Endodermal cell (in vitro differentiated cells): ENCODE data around the gene PPFIA2. TPM values are rescaled to one million over a fixed set of nuclear protein-coding genes. Genes with fewer than 3 reads are reported as not detected.
A peak's percentile ranks its signal among the peaks of the same experiment; 100 is the strongest.

Experiments
- DNase-seq: peaks from one replicate; pipeline ENCODE4 v3.0.0-alpha.2; 2017
- H3K27ac ChIP-seq: 2 replicates; pipeline ENCODE4 v1.5.1; 2013; ENCODE audit warnings: mild to moderate bottlenecking, low read depth, low read length, moderate library complexity
- H3K27me3 ChIP-seq: 2 replicates; pipeline ENCODE4 v1.6.1; 2013; ENCODE audit warnings: mild to moderate bottlenecking, low read length, moderate library complexity; ENCODE audit not compliant: insufficient read depth, control insufficient read depth, poor library complexity, severe bottlenecking
- H3K36me3 ChIP-seq: 2 replicates; pipeline ENCODE4 v1.7.0; 2013; ENCODE audit warnings: mild to moderate bottlenecking, low read length, moderate library complexity; ENCODE audit not compliant: control insufficient read depth, insufficient read depth
- H3K4me1 ChIP-seq: one replicate; pipeline ENCODE4 v1.7.0; 2013; ENCODE audit warnings: low read length; ENCODE audit not compliant: control insufficient read depth, insufficient read depth
- H3K4me3 ChIP-seq: 2 replicates; pipeline ENCODE4 v1.5.1; 2013; ENCODE audit warnings: mild to moderate bottlenecking, low read length, moderate library complexity
- H3K9ac ChIP-seq: 2 replicates; pipeline ENCODE4 v1.6.1; 2013; ENCODE audit warnings: mild to moderate bottlenecking, low read length, moderate library complexity; ENCODE audit not compliant: poor library complexity, severe bottlenecking; ENCODE audit errors: extremely low read depth
- H3K9me3 ChIP-seq: 2 replicates; pipeline ENCODE4 v1.6.1; 2013; ENCODE audit warnings: mild to moderate bottlenecking, low read length, moderate library complexity; ENCODE audit not compliant: control insufficient read depth
- H3K27ac Mint-ChIP-seq: 2 replicates; pipeline ENCODE4 v1.8.0; 2020; ENCODE audit warnings: mixed read lengths
- H3K27me3 Mint-ChIP-seq: 2 replicates; pipeline ENCODE4 v1.8.0; 2021; ENCODE audit warnings: mild to moderate bottlenecking, mixed read lengths; ENCODE audit not compliant: insufficient read depth
- H3K36me3 Mint-ChIP-seq: 2 replicates; pipeline ENCODE4 v1.8.0; 2020; ENCODE audit warnings: low read depth, mixed read lengths
- H3K4me1 Mint-ChIP-seq: 2 replicates; pipeline ENCODE4 v1.8.0; 2020; ENCODE audit warnings: mixed read lengths
- H3K4me3 Mint-ChIP-seq: 2 replicates; pipeline ENCODE4 v1.8.0; 2020; ENCODE audit warnings: mild to moderate bottlenecking, moderate library complexity, mixed read lengths
- H3K9me3 Mint-ChIP-seq: 2 replicates; pipeline ENCODE4 v1.8.0; 2020; ENCODE audit warnings: mild to moderate bottlenecking, mixed read lengths
- CTCF ChIP-seq: fragments of 200-600 bp; sonication (generic); conservative IDR thresholded peaks from 2 replicates; pipeline ENCODE4 v1.5.0; 2021; ENCODE audit warnings: antibody characterized with exemption, mild to moderate bottlenecking
- WGBS, 2 experiments: methylation state at CpG; one replicate each; pipeline versions ENCODE4 v1.1.5 to v1.1.7; 2013; ENCODE audit warnings: missing lambda C conversion rate in 2 of 2, mixed read lengths in 1 of 2; ENCODE audit not compliant: insufficient coverage in 1 of 2, insufficient read length in 1 of 2; 5-methylcytosine and 5-hydroxymethylcytosine counted together
- total RNA-seq, 2 donors: library from RNA; stranded (reverse); fragmentation: NEBNext Ultra II Directional in 1 of 2; extraction: Animal tissue kit (Norgen Biotek cat#: 25700) in 1 of 2; gene quantifications; 2 replicates in 1 of 2; 3 replicates in 1 of 2; pipeline ENCODE4 v1.2.1, GENCODE V29; 2021

Gene PPFIA2
- total RNA-seq, 2 donors from 2014 or later: 1.2 TPM; not detected in 1

GRCh38 chr12:81208187-81208911, 550.8 kb downstream of the PPFIA2 start:
- H3K9me3 Mint-ChIP-seq: no peaks in the 10 kb centered on the region
- no peaks in the 10 kb centered on the region for H3K9me3 ChIP-seq
- peak overlapping the region; percentile 5 for H3K27ac ChIP-seq
- H3K4me3 Mint-ChIP-seq: peak overlapping the region; percentile 9
- peak overlapping the region; percentile 25 for H3K4me3 ChIP-seq
- no peak for DNase-seq
- H3K36me3 Mint-ChIP-seq: no peaks in the 10 kb centered on the region
- peaks cover 25% of the 10 kb centered on the region for H3K4me1 ChIP-seq
- H3K27ac Mint-ChIP-seq: peak overlapping the region; percentile 12
- WGBS, 2 experiments: 58 to 66% methylated on average over 8 of the region's 9 CpGs
- H3K27me3 ChIP-seq: no peaks in the 10 kb centered on the region
- H3K9ac ChIP-seq: no peak overlapping the region
- no peaks in the 10 kb centered on the region for H3K27me3 Mint-ChIP-seq
- TF ChIP-seq CTCF: no peak
- H3K4me1 Mint-ChIP-seq: peaks cover 65% of the 10 kb centered on the region
- no peaks in the 10 kb centered on the region for H3K36me3 ChIP-seq
